GM06990 (cell line): ENCODE measurements around the gene CKAP2.
"Not testable (repeated sequence)": the region's sequence is repeated elsewhere in the genome, so short reads cannot be mapped to it uniquely, and the experiment has no call there.

Experiments used
- DNase-seq: peaks from one replicate; pipeline ENCODE4 v3.0.0-alpha.2; 2011; ENCODE audit not compliant: insufficient read length; ENCODE audit errors: extremely low read depth
- H3K27me3 ChIP-seq: replicated peaks from 2 replicates; pipeline ENCODE4 v1.6.0; 2011; ENCODE audit warnings: low read length; ENCODE audit not compliant: control insufficient read depth, insufficient read depth
- H3K36me3 ChIP-seq: 2 replicates; pipeline ENCODE4 v1.5.1; 2011; ENCODE audit warnings: low read length; ENCODE audit not compliant: control insufficient read depth, insufficient read depth
- H3K4me3 ChIP-seq: replicated peaks from 2 replicates; pipeline ENCODE4 v1.5.1; 2011; ENCODE audit warnings: low read depth, mild to moderate bottlenecking, control low read depth, low read length
- TF ChIP-seq, protein P1 (sequence below): IDR thresholded peaks from 2 replicates; pipeline ENCODE4 v1.5.1; 2011; ENCODE audit warnings: low read length, control low read depth, mild to moderate bottlenecking, inconsistent platforms; ENCODE audit not compliant: insufficient read depth, poor library complexity, severe bottlenecking

The CKAP2 gene, protein sequence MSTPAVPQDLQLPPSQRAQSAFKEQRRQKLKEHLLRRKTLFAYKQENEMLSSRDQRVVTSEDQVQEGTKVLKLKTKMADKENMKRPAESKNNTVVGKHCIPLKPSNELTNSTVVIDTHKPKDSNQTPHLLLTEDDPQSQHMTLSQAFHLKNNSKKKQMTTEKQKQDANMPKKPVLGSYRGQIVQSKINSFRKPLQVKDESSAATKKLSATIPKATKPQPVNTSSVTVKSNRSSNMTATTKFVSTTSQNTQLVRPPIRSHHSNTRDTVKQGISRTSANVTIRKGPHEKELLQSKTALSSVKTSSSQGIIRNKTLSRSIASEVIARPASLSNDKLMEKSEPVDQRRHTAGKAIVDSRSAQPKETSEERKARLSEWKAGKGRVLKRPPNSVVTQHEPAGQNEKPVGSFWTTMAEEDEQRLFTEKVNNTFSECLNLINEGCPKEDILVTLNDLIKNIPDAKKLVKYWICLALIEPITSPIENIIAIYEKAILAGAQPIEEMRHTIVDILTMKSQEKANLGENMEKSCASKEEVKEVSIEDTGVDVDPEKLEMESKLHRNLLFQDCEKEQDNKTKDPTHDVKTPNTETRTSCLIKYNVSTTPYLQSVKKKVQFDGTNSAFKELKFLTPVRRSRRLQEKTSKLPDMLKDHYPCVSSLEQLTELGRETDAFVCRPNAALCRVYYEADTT

DNA sequence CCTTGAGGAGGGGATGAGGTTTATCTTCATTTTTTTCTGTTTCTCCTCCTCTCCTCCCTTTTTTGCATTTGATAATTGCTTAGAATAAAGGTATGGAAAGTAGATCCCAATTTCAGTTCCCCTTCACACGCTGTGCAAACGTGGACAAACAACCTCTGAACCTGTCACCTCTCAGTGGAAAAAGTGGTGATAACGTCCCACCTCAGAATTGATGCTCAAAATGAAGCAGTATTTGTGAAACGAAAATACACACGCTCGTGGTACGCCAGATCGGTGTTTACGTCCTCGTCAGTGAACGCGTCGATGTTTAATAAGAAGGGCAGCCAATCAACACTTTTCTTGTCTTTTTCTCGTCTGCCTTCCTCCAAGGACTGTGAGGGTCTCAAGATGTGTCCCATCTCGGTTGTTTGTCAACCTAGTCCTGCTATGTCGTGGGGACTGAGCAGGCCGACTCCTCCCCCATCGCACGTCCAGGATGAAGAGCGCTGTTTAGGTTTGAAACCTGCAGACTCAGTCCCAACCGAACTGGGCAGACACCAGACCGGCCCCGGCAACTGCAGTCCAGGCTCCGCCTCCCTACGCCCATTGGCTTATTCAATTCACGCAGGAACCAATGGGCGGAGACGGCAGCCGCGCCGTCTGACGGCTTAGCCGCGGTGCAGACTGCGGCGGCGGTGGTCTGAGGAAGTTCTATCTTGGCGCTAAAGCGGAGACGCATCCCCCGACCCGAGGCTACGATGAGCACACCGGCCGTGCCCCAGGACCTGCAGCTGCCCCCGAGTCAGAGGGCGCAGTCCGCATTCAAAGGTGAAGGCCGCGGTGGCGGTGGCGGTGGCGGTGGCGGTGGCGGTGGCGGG lies at the start of gene CKAP2:
TSS of gene CKAP2 (plus strand) at position 659 of the 857 bp plus-strand sequence. CDS start at position 738, 79 bp downstream.
- H3K36me3 ChIP-seq = peaks cover 2% of the 10 kb centered on the region
- no peaks in the 10 kb centered on the region for H3K27me3 ChIP-seq
- TF ChIP-seq, protein P1, sequence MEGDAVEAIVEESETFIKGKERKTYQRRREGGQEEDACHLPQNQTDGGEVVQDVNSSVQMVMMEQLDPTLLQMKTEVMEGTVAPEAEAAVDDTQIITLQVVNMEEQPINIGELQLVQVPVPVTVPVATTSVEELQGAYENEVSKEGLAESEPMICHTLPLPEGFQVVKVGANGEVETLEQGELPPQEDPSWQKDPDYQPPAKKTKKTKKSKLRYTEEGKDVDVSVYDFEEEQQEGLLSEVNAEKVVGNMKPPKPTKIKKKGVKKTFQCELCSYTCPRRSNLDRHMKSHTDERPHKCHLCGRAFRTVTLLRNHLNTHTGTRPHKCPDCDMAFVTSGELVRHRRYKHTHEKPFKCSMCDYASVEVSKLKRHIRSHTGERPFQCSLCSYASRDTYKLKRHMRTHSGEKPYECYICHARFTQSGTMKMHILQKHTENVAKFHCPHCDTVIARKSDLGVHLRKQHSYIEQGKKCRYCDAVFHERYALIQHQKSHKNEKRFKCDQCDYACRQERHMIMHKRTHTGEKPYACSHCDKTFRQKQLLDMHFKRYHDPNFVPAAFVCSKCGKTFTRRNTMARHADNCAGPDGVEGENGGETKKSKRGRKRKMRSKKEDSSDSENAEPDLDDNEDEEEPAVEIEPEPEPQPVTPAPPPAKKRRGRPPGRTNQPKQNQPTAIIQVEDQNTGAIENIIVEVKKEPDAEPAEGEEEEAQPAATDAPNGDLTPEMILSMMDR = no peak
- H3K4me3 ChIP-seq = peak within 1 kb of the TSS; percentile 96
- DNase-seq = peak; percentile 95

DNA sequence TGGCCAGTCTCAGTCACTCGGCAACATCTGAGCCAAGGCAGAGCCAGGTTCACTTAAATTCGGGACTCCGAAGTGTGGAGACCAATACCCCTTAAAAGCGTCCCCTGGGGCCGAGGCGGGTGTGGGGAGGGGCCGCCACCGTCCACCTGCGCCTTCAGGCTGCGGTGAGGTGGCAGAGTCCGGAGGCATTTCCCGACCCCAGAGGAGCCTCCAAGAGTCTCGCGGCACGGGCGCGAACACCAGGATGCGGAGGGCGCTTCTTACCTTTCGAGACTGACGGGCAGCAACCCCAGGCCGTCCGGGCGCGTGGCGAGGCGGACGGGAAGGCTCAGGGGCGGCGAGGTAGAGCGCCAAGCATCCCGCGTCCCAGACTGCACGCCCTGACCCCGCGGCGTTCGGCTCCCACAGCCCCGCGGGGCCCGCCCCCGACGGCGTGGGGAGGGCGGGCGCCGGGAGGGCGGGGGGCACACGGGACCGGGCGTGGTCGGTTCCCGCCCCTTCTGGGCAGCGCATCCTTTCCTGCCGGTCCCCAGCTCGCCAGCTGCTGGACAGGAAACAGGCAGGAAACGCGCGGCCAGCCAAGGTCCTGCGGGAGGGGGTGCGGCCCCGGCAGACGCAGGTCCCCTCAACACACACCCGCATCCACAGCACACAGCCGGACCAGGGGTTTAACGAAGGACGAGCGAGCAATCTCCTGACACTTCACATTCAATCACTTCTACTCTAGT lies 49.3 kb upstream of the CKAP2 start, which contains the start of gene THSD1:
TSS of gene THSD1 (minus strand) at position 406 of the 728 bp plus-strand sequence. CDS start 3,572 bp downstream, outside the sequence.
- peak; percentile 20 for DNase-seq
- H3K27me3 ChIP-seq = no peaks in the 10 kb centered on the region; the same call in 1 of the 2 replicates
- no peaks in the 10 kb centered on the region; the same call in 1 of the 2 replicates for H3K36me3 ChIP-seq
- TF ChIP-seq, protein P1 = no peak
- peak within 1 kb of the TSS; percentile 56 for H3K4me3 ChIP-seq

DNA sequence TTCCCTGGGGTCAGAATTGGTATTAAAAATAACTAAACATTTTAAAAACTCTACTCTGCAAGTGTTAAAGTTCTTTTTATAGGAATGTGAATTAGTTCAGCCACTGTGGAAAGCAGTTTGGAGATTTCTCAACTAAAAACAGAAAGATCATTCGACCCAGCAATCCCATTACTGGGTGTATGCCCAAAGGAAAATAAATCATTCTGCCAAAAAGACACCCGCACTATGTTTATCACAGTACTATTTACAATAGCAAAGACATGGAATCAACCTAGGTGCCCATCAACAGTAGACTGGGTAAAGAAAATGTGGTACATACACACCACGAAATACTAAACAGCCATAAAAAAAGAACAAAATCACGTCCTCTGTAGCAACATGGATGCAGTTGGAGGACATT lies 48.6 kb upstream of the CKAP2 start:
- no peak overlapping the region for H3K4me3 ChIP-seq
- no peaks in the 10 kb centered on the region; the same call in 1 of the 2 replicates for H3K36me3 ChIP-seq
- DNase-seq = no peak
- TF ChIP-seq, protein P1 = no peak
- no peaks in the 10 kb centered on the region; the same call in 1 of the 2 replicates for H3K27me3 ChIP-seq

DNA sequence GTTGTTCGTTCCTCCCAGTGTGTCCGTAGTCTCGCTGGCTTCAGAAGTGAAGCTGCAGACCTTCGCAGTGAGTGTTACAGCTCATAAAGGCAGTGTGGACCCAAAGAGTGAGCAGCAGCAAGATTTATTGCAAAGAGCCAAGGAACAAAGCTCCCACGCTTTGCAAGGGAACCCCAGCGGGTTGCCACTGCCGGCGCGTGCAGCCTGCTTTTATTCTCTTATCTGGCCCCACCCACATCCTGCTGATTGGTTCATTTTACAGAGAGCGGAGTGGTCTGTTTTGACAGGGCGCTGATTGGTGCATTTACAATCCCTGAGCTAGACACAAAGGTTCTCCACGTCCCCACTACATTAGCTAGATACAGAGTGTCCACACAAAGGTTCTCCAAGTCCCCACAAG lies 47.8 kb upstream of the CKAP2 start:
- not testable (repeated sequence) for DNase-seq, H3K27me3 ChIP-seq, H3K36me3 ChIP-seq, H3K4me3 ChIP-seq

DNA sequence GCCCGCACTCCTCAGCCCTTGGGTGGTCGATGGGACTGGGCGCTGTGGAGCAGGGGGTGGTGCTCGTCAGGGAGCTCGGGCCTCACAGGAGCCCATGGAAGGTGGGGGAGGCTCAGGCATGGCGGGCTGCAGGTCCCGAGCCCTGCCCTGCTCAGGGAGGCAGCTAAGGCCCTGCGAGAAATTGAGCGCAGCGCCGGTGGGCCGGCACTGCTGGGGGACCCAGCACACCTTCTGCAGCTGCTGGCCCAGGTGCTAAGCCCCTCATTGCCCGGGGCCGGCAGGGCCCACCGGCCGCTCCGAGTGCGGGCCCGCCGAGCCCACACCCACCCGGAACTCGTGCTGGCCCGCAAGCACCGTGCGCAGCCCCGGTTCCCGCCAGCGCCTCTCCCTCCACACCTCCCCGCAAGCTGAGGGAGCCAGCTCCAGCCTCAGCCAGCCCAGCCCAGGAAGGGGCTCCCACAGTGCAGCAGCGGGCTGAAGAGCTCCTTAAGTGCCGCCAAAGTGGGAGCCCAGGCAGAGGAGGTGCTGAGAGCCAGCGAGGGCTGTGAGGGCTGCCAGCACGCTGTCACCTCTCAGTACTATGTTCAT lies 47.1 kb upstream of the CKAP2 start:
- not testable (repeated sequence) for H3K27me3 ChIP-seq, H3K4me3 ChIP-seq, DNase-seq, H3K36me3 ChIP-seq

DNA sequence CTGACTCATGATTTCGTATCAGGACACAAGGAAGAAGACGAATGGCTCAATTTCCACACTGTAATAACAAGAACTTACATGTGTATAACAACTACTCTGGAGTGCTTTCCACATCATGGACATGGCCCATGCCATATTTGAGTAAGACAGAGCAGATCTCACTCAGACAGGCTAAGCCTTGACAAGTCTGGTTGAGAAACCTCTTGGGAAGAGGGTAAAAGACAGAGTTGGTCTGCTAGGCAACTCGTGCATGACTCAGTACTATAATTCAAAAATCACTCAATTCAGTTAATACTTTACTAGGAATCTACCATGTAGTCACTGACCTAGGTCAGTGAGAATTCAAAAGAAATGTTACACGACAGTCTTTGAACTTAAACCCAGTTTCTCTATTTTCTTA lies 43.6 kb upstream of the CKAP2 start:
- no peak for DNase-seq
- Histone ChIP-seq H3K36me3 (peaks cover 7% of the 10 kb centered on the region), H3K27me3 (no peaks in the 10 kb centered on the region), H3K4me3 (no peak overlapping the region)
- TF ChIP-seq, protein P1 = no peak
